ENCODE data around the gene ATG7. TPM values are rescaled to one million over a fixed set of nuclear protein-coding genes. Genes with fewer than 3 reads are reported as not detected.

ATG7 gene
- total and polyA plus RNA-seq, 2 donors from 2014 or later, result 15.3 to 54.9 TPM

GRCh38 chr3:11370191-11370590 lies 98.0 kb downstream of the ATG7 start:
- no peak for FAIRE-seq
- H3K9ac ChIP-seq (ENCODE audit: low read length in 3 of 3), result no peak overlapping the region

GRCh38 chr3:11370966-11371365 lies 98.8 kb downstream of the ATG7 start:
- H3K9me3 ChIP-seq (ENCODE audit: control insufficient read depth in 2 of 3, insufficient read depth in 1 of 3, low read length in 3 of 3), result no peaks in the 10 kb centered on the region
- H3K27me3 ChIP-seq (ENCODE audit: control insufficient read depth, insufficient read depth, low read length), result no peaks in the 10 kb centered on the region
- DNase-seq (peak in 2 of 5 donors; percentile 49 to 65), FAIRE-seq (no peak)
- no peak for TF ChIP-seq CTCF (IDR thresholded peaks at IDR 0.05; ENCODE audit: borderline replicate concordance, extremely low read depth, insufficient read depth)
- H3K9ac ChIP-seq (ENCODE audit: low read length in 3 of 3), result no peak overlapping the region
- no peaks in the 10 kb centered on the region for H3K36me3 ChIP-seq (ENCODE audit: control insufficient read depth in 2 of 3, insufficient read depth in 3 of 3, low read length in 3 of 3)
- H3K27ac ChIP-seq (ENCODE audit: low read depth in 2 of 2, low read length in 2 of 2), result no peak overlapping the region
- H3K4me1 ChIP-seq (ENCODE audit: control insufficient read depth in 2 of 3, insufficient read depth in 2 of 3, low read depth in 1 of 3, low read length in 3 of 3), result peaks cover 0 to 9% (median 0%) of the 10 kb centered on the region in 3 donors
- intact Hi-C loops (cut with DNase I), result loop anchor here (10.0 kb wide), 1 partner anchor 454 kb away; no protein-coding TSS in a partner anchor
- no peak overlapping the region for H3K4me3 ChIP-seq (ENCODE audit: low read length in 3 of 3)

More at GRCh38 chr3:11370191-11370590, 98.0 kb downstream of the ATG7 start:
- H3K4me3 ChIP-seq (ENCODE audit: low read length in 3 of 3), result no peak overlapping the region
- no peak overlapping the region for H3K27ac ChIP-seq (ENCODE audit: low read depth in 2 of 2, low read length in 2 of 2)
- intact Hi-C loops (cut with DNase I), result loop anchor here (10.0 kb wide), 1 partner anchor 455 kb away; no protein-coding TSS in a partner anchor
- peak in 2 of 5 donors; percentile 50 to 78 for DNase-seq
- no peaks in the 10 kb centered on the region for H3K9me3 ChIP-seq (ENCODE audit: control insufficient read depth in 2 of 3, insufficient read depth in 1 of 3, low read length in 3 of 3)
- peaks cover 0 to 4% (median 0%) of the 10 kb centered on the region in 3 donors for H3K36me3 ChIP-seq (ENCODE audit: control insufficient read depth in 2 of 3, insufficient read depth in 3 of 3, low read length in 3 of 3)
- TF ChIP-seq CTCF (IDR thresholded peaks at IDR 0.05; ENCODE audit: borderline replicate concordance, extremely low read depth, insufficient read depth), result no peak
- peaks cover 0 to 9% (median 0%) of the 10 kb centered on the region in 3 donors for H3K4me1 ChIP-seq (ENCODE audit: control insufficient read depth in 2 of 3, insufficient read depth in 2 of 3, low read depth in 1 of 3, low read length in 3 of 3)
- H3K27me3 ChIP-seq (ENCODE audit: control insufficient read depth, insufficient read depth, low read length), result no peaks in the 10 kb centered on the region

- H3K4me3 ChIP-seq (ENCODE audit: low read length in 3 of 3), result no peak overlapping the region
- no peak overlapping the region for H3K27ac ChIP-seq (ENCODE audit: low read depth in 2 of 2, low read length in 2 of 2)
- H3K9me3 ChIP-seq (ENCODE audit: control insufficient read depth in 2 of 3, insufficient read depth in 1 of 3, low read length in 3 of 3), result no peaks in the 10 kb centered on the region
- DNase-seq (peak in 3 of 5 donors; percentile 40 to 79 (median 45)), FAIRE-seq (no peak)
- H3K4me1 ChIP-seq (ENCODE audit: control insufficient read depth in 2 of 3, insufficient read depth in 2 of 3, low read depth in 1 of 3, low read length in 3 of 3), result peaks cover 0 to 9% (median 0%) of the 10 kb centered on the region in 3 donors
- H3K36me3 ChIP-seq (ENCODE audit: control insufficient read depth in 2 of 3, insufficient read depth in 3 of 3, low read length in 3 of 3), result no peaks in the 10 kb centered on the region
- TF ChIP-seq CTCF (IDR thresholded peaks at IDR 0.05; ENCODE audit: borderline replicate concordance, extremely low read depth, insufficient read depth), result no peak
- H3K9ac ChIP-seq (ENCODE audit: low read length in 3 of 3), result no peak overlapping the region
- no peaks in the 10 kb centered on the region for H3K27me3 ChIP-seq (ENCODE audit: control insufficient read depth, insufficient read depth, low read length)
- intact Hi-C loops (cut with DNase I), result loop anchor here (10.0 kb wide), 1 partner anchor 453 kb away; no protein-coding TSS in a partner anchor
Observed at GRCh38 chr3:11371747-11372146, 99.5 kb downstream of the ATG7 start.

All from kidney (tissue), 14 donors.